Measurements from ENCODE around the gene DDX19B. TPM values are rescaled to one million over a fixed set of nuclear protein-coding genes. Genes with fewer than 3 reads are reported as not detected.
"Not testable (repeated sequence)": the region's sequence is repeated elsewhere in the genome, so short reads cannot be mapped to it uniquely, and the experiment has no call there.

The DDX19B gene
- total RNA-seq, 1 donor from 2014 or later: 33.3 TPM

GRCh38 chr16:70294385-70295025, 4.5 kb upstream of the DDX19B start:
- Mint-ChIP-seq H3K4me1 (ENCODE audit: low read depth) (peaks cover 18% of the 10 kb centered on the region), H3K36me3 (ENCODE audit: low read depth) (no peaks in the 10 kb centered on the region), H3K27ac (no peak overlapping the region), H3K4me3 (ENCODE audit: low read depth) (no peak overlapping the region), H3K27me3 (ENCODE audit: low read depth) (no peaks in the 10 kb centered on the region), H3K9me3 (no peaks in the 10 kb centered on the region)
- DNase-seq (ENCODE audit: low spot score): no peak
- intact Hi-C loops (cut with micrococcal nuclease): no loop called here

GRCh38 chr16:70295634-70296033, 3.4 kb upstream of the DDX19B start:
- intact Hi-C loops (cut with micrococcal nuclease): no loop called here
- DNase-seq (ENCODE audit: low spot score): no peak
- no peaks in the 10 kb centered on the region for H3K27me3 Mint-ChIP-seq (ENCODE audit: low read depth)
- no peak overlapping the region for H3K27ac Mint-ChIP-seq
- no peaks in the 10 kb centered on the region for H3K9me3 Mint-ChIP-seq
- H3K36me3 Mint-ChIP-seq (ENCODE audit: low read depth): peaks cover 7% of the 10 kb centered on the region
- H3K4me3 Mint-ChIP-seq (ENCODE audit: low read depth): no peak overlapping the region
- H3K4me1 Mint-ChIP-seq (ENCODE audit: low read depth): peaks cover 22% of the 10 kb centered on the region

GRCh38 chr16:70301121-70301520, 2.1 kb downstream of the DDX19B start:
- Mint-ChIP-seq H3K27me3 (ENCODE audit: low read depth) (no peaks in the 10 kb centered on the region), H3K4me3 (ENCODE audit: low read depth) (peak overlapping the region; percentile 87), H3K27ac (no peak overlapping the region), H3K36me3 (ENCODE audit: low read depth) (peaks cover 36% of the 10 kb centered on the region), H3K4me1 (ENCODE audit: low read depth) (peaks cover 33% of the 10 kb centered on the region), H3K9me3 (peaks cover 11% of the 10 kb centered on the region)
- no peak for DNase-seq (ENCODE audit: low spot score)
- intact Hi-C loops (cut with micrococcal nuclease): no loop called here

- peaks cover 33% of the 10 kb centered on the region for H3K4me1 Mint-ChIP-seq (ENCODE audit: low read depth)
- H3K4me3 Mint-ChIP-seq (ENCODE audit: low read depth): no peak overlapping the region
- H3K27me3 Mint-ChIP-seq (ENCODE audit: low read depth): no peaks in the 10 kb centered on the region
- peaks cover 36% of the 10 kb centered on the region for H3K36me3 Mint-ChIP-seq (ENCODE audit: low read depth)
- DNase-seq (ENCODE audit: low spot score): no peak
- intact Hi-C loops (cut with micrococcal nuclease): no loop called here
- no peak overlapping the region for H3K27ac Mint-ChIP-seq
- H3K9me3 Mint-ChIP-seq: peaks cover 11% of the 10 kb centered on the region
Observed at GRCh38 chr16:70302745-70303144, 3.8 kb downstream of the DDX19B start.

- H3K4me3 Mint-ChIP-seq (ENCODE audit: low read depth): no peak overlapping the region
- peaks cover 21% of the 10 kb centered on the region for H3K4me1 Mint-ChIP-seq (ENCODE audit: low read depth)
- intact Hi-C loops (cut with micrococcal nuclease): no loop called here
- H3K27ac Mint-ChIP-seq: peak overlapping the region; percentile 29
- DNase-seq (ENCODE audit: low spot score): no peak
- H3K27me3 Mint-ChIP-seq (ENCODE audit: low read depth): no peaks in the 10 kb centered on the region
- H3K36me3 Mint-ChIP-seq (ENCODE audit: low read depth): peaks cover 36% of the 10 kb centered on the region
- H3K9me3 Mint-ChIP-seq: peaks cover 11% of the 10 kb centered on the region
Observed at GRCh38 chr16:70304892-70305448, 6.0 kb downstream of the DDX19B start.

GRCh38 chr16:70306880-70307279, 7.9 kb downstream of the DDX19B start:
- Mint-ChIP-seq H3K4me1 (ENCODE audit: low read depth) (peaks cover 8% of the 10 kb centered on the region), H3K27ac (no peak overlapping the region), H3K4me3 (ENCODE audit: low read depth) (no peak overlapping the region), H3K9me3 (no peaks in the 10 kb centered on the region), H3K36me3 (ENCODE audit: low read depth) (peaks cover 20% of the 10 kb centered on the region), H3K27me3 (ENCODE audit: low read depth) (no peaks in the 10 kb centered on the region)
- intact Hi-C loops (cut with micrococcal nuclease): no loop called here
- no peak for DNase-seq (ENCODE audit: low spot score)

GRCh38 chr16:70307726-70308125, 8.7 kb downstream of the DDX19B start:
- H3K36me3 Mint-ChIP-seq (ENCODE audit: low read depth): peaks cover 18% of the 10 kb centered on the region
- H3K9me3 Mint-ChIP-seq; DNase-seq (ENCODE audit: low spot score); H3K27me3 Mint-ChIP-seq (ENCODE audit: low read depth); intact Hi-C loops (cut with micrococcal nuclease); H3K4me1 Mint-ChIP-seq (ENCODE audit: low read depth); H3K27ac Mint-ChIP-seq; H3K4me3 Mint-ChIP-seq (ENCODE audit: low read depth): not testable (repeated sequence)

- DNase-seq (ENCODE audit: low spot score): no peak
- Mint-ChIP-seq H3K36me3 (ENCODE audit: low read depth) (peaks cover 14% of the 10 kb centered on the region), H3K4me1 (ENCODE audit: low read depth) (no peaks in the 10 kb centered on the region), H3K4me3 (ENCODE audit: low read depth) (no peak overlapping the region), H3K27me3 (ENCODE audit: low read depth) (no peaks in the 10 kb centered on the region), H3K9me3 (no peaks in the 10 kb centered on the region), H3K27ac (no peak overlapping the region)
- intact Hi-C loops (cut with micrococcal nuclease): no loop called here
Observed at GRCh38 chr16:70320121-70320520, 21.1 kb downstream of the DDX19B start.

GRCh38 chr16:70324998-70325747, 26.2 kb downstream of the DDX19B start:
- H3K4me3 Mint-ChIP-seq (ENCODE audit: low read depth): no peak overlapping the region
- intact Hi-C loops (cut with micrococcal nuclease): no loop called here
- no peaks in the 10 kb centered on the region for H3K9me3 Mint-ChIP-seq
- H3K27me3 Mint-ChIP-seq (ENCODE audit: low read depth): no peaks in the 10 kb centered on the region
- no peaks in the 10 kb centered on the region for H3K4me1 Mint-ChIP-seq (ENCODE audit: low read depth)
- no peak for DNase-seq (ENCODE audit: low spot score)
- peaks cover 28% of the 10 kb centered on the region for H3K36me3 Mint-ChIP-seq (ENCODE audit: low read depth)
- H3K27ac Mint-ChIP-seq: no peak overlapping the region

GRCh38 chr16:70331091-70331490, 32.1 kb downstream of the DDX19B start:
- peaks cover 40% of the 10 kb centered on the region for H3K36me3 Mint-ChIP-seq (ENCODE audit: low read depth)
- no peak overlapping the region for H3K27ac Mint-ChIP-seq
- no peaks in the 10 kb centered on the region for H3K4me1 Mint-ChIP-seq (ENCODE audit: low read depth)
- H3K4me3 Mint-ChIP-seq (ENCODE audit: low read depth): no peak overlapping the region
- H3K27me3 Mint-ChIP-seq (ENCODE audit: low read depth): no peaks in the 10 kb centered on the region
- no peaks in the 10 kb centered on the region for H3K9me3 Mint-ChIP-seq
- intact Hi-C loops (cut with micrococcal nuclease): no loop called here
- DNase-seq (ENCODE audit: low spot score): no peak

- Mint-ChIP-seq H3K36me3 (ENCODE audit: low read depth) (peaks cover 42% of the 10 kb centered on the region), H3K27me3 (ENCODE audit: low read depth) (no peaks in the 10 kb centered on the region), H3K4me3 (ENCODE audit: low read depth) (no peak overlapping the region), H3K9me3 (no peaks in the 10 kb centered on the region), H3K27ac (no peak overlapping the region), H3K4me1 (ENCODE audit: low read depth) (no peaks in the 10 kb centered on the region)
- intact Hi-C loops (cut with micrococcal nuclease): no loop called here
- no peak for DNase-seq (ENCODE audit: low spot score)
Observed at GRCh38 chr16:70331588-70332358, 32.8 kb downstream of the DDX19B start.

GRCh38 chr16:70332728-70333127, 33.7 kb downstream of the DDX19B start:
- H3K9me3 Mint-ChIP-seq; intact Hi-C loops (cut with micrococcal nuclease); H3K4me3 Mint-ChIP-seq (ENCODE audit: low read depth); DNase-seq (ENCODE audit: low spot score); H3K4me1 Mint-ChIP-seq (ENCODE audit: low read depth); H3K27ac Mint-ChIP-seq; H3K27me3 Mint-ChIP-seq (ENCODE audit: low read depth): not testable (repeated sequence)
- peaks cover 42% of the 10 kb centered on the region for H3K36me3 Mint-ChIP-seq (ENCODE audit: low read depth)

- H3K9me3 Mint-ChIP-seq: no peaks in the 10 kb centered on the region
- H3K4me1 Mint-ChIP-seq (ENCODE audit: low read depth): no peaks in the 10 kb centered on the region
- H3K27ac Mint-ChIP-seq: no peak overlapping the region
- no peaks in the 10 kb centered on the region for H3K27me3 Mint-ChIP-seq (ENCODE audit: low read depth)
- peaks cover 28% of the 10 kb centered on the region for H3K36me3 Mint-ChIP-seq (ENCODE audit: low read depth)
- no peak for DNase-seq (ENCODE audit: low spot score)
- H3K4me3 Mint-ChIP-seq (ENCODE audit: low read depth): no peak overlapping the region
- intact Hi-C loops (cut with micrococcal nuclease): no loop called here
Observed at GRCh38 chr16:70337814-70338213, 38.8 kb downstream of the DDX19B start.
